GM06990 (cell line): Measurements from ENCODE around the gene ACOT7.
"Not testable (repeated sequence)": the region's sequence is repeated elsewhere in the genome, so short reads cannot be mapped to it uniquely, and the experiment has no call there.

ENCODE experiments used
- DNase-seq: peaks from one replicate; pipeline ENCODE4 v3.0.0-alpha.2; 2011; ENCODE audit not compliant: insufficient read length; ENCODE audit errors: extremely low read depth
- H3K27me3 ChIP-seq: replicated peaks from 2 replicates; pipeline ENCODE4 v1.6.0; 2011; ENCODE audit warnings: low read length; ENCODE audit not compliant: control insufficient read depth, insufficient read depth
- H3K36me3 ChIP-seq: 2 replicates; pipeline ENCODE4 v1.5.1; 2011; ENCODE audit warnings: low read length; ENCODE audit not compliant: control insufficient read depth, insufficient read depth
- H3K4me3 ChIP-seq: replicated peaks from 2 replicates; pipeline ENCODE4 v1.5.1; 2011; ENCODE audit warnings: low read depth, mild to moderate bottlenecking, control low read depth, low read length
- TF ChIP-seq, protein P1 (sequence below): IDR thresholded peaks from 2 replicates; pipeline ENCODE4 v1.5.1; 2011; ENCODE audit warnings: low read length, control low read depth, mild to moderate bottlenecking, inconsistent platforms; ENCODE audit not compliant: insufficient read depth, poor library complexity, severe bottlenecking

ACOT7 gene

DNA sequence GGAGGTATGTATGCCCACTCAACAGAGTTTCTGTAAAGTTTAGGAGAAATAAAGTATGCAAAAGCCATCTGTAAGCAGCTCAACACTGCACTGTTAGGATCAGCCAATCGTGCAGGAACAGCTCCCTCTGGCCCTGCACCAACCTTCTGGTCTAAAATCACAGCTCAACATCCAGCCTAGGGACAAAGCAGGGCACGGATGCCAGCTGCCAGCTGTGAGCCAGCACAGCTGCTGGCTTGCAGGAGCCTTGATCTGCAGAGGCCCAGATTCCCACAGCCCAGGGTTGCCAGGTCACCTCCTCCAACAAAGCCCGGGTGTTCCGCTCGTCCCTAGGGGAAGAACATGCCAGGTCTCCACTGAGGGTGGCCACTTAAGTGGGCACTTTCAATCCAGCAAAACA is 8.6 kb downstream of the ACOT7 start:
- Histone ChIP-seq H3K36me3 (no peaks in the 10 kb centered on the region), H3K27me3 (no peaks in the 10 kb centered on the region), H3K4me3 (no peak overlapping the region)
- TF ChIP-seq, protein P1, sequence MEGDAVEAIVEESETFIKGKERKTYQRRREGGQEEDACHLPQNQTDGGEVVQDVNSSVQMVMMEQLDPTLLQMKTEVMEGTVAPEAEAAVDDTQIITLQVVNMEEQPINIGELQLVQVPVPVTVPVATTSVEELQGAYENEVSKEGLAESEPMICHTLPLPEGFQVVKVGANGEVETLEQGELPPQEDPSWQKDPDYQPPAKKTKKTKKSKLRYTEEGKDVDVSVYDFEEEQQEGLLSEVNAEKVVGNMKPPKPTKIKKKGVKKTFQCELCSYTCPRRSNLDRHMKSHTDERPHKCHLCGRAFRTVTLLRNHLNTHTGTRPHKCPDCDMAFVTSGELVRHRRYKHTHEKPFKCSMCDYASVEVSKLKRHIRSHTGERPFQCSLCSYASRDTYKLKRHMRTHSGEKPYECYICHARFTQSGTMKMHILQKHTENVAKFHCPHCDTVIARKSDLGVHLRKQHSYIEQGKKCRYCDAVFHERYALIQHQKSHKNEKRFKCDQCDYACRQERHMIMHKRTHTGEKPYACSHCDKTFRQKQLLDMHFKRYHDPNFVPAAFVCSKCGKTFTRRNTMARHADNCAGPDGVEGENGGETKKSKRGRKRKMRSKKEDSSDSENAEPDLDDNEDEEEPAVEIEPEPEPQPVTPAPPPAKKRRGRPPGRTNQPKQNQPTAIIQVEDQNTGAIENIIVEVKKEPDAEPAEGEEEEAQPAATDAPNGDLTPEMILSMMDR = no peak
- DNase-seq = no peak

DNA sequence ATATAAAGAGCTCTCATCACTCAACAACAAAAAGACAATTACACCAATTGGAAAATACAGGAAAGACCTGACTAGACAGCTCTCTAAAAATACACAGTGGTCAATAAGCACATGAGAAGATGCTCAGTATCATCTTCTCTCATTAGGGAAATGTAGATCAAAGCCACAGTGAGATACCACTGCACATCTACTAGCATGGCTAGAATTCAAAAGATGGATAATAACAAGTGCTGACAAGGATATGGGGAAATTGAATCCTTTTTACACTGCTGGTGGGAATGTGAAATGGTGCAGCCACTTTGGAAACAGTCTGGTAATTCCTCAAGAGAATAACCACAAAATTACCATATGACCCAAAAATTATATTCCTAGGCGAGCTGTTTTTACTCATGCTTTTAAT is 9.4 kb downstream of the ACOT7 start:
- Histone ChIP-seq H3K36me3 (no peaks in the 10 kb centered on the region), H3K27me3 (no peaks in the 10 kb centered on the region), H3K4me3 (no peak overlapping the region)
- TF ChIP-seq, protein P1 = no peak
- no peak for DNase-seq

DNA sequence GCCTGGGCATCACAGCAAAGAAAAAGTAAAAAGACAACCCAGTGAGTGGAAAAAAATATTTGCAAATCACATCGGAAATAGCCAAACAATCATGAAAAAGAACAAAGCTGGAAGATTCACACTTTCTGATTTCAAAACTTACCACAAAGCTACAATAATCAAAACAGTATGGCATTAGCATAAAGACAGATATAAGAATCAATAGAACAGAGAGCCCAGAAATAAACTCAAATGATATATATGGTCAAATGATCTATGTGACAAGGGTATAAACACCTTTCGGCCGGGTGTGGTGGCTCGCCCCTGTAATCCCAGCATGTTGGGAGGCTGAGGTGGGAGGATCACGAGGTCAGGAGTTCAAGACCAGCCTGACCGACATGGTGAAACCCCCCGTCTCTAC is 13.5 kb downstream of the ACOT7 start:
- TF ChIP-seq, protein P1 = no peak
- no peaks in the 10 kb centered on the region for H3K36me3 ChIP-seq
- DNase-seq = no peak
- H3K27me3 ChIP-seq = no peaks in the 10 kb centered on the region
- no peak overlapping the region for H3K4me3 ChIP-seq

DNA sequence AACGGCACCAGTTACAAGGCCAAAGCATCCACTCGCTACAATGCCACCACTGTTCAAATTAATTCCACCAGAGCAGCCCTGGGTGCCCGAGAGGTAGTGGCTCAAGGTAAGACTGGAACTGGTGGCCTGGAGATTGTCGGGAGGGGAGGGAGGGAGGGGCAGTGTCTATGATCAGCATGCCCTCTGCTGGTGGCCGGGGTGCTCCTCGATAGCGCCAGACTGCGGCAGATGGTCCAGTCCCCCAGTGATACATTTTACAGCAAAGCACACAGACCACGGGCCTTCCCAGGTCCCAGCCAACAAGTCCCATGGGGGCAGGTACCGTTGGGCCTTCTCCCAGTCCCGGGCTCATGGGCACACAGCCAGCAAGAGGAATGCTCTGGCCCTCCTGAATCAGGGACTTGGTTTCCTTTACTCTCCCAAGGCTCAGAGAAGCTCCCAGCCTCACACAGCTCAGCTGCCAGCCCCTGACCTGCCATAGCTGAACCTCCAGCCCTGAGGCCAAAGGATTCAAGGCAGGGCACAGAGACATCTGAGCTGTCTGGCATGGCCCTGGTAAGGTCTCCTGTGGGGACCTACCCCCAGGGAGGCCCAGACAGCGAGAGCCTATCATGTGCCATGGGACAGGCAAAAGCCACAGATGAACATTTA is 15.3 kb downstream of the ACOT7 start:
- DNase-seq = no peak
- TF ChIP-seq, protein P1 = no peak
- H3K4me3 ChIP-seq = no peak overlapping the region
- H3K27me3 ChIP-seq = no peaks in the 10 kb centered on the region
- H3K36me3 ChIP-seq = no peaks in the 10 kb centered on the region

DNA sequence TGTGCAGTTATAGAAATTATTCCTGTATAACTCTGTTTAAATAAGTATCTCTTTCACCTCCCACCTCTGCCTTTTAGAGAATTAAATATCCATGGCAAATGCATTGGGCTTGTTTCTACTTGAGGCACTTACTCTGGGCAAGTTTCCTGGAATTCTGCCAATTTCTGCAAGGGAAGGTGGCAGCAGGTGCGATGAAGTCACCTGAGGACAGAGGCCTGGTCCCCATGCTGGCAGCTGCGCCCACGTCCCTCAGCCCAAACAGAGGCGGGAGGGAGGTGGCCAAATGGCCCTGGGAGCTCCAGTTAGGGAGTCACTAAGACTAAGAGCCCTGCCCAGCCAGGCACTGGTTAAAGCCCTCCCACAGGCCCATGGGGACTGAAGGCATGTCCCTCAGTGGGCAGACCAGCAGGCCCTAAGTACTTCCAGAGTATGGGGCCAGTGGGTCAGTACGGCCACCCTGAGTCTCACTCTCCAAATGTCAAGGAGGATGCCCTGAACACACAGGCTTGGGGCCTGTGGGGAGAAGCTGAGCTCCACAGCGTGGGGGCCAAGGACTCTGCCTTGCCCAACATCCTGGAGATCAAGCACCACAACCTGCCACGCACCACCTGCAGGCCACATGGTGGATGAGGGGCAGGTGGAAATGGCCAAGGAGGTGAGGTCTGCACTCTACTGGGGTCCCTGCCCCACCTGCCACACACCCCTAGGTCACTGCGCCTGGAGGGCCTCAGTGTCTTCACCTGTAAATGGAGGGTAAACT is 19.4 kb downstream of the ACOT7 start:
- no peak for DNase-seq
- H3K27me3 ChIP-seq = no peaks in the 10 kb centered on the region
- TF ChIP-seq, protein P1 = no peak
- H3K4me3 ChIP-seq = no peak overlapping the region
- no peaks in the 10 kb centered on the region for H3K36me3 ChIP-seq

DNA sequence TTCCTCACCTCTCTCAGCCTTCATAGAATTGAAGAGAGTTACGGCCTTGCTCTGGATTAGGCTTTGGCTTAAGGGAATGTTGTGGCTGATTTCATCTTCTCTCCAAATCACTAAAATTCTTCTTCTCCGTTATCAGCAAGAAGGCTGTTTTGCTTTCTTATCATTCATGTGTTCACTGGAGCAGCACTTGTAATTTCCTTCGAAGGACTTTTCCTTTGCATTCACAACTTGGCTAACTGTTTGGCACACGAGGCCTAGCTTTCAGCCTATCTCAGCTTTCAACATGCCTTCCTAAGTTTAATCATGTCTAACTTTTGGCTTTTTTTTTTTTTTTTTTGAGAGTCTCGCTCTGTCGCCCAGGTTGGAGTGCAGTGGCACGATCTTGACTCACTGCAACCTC is 21.3 kb downstream of the ACOT7 start:
- not testable (repeated sequence) for H3K36me3 ChIP-seq, H3K4me3 ChIP-seq, DNase-seq, H3K27me3 ChIP-seq
